ENCODE results near the gene DPP6.

The DPP6 gene

GRCh38 chr7:154914308-154914995 is 862.3 kb downstream of the DPP6 start:
- Histone ChIP-seq H2AFZ (ENCODE audit: low read depth) (no peak overlapping the region), H3K27ac (no peak overlapping the region), H3K9ac (no peak overlapping the region), H3K4me2 (no peak overlapping the region), H4K20me1 (ENCODE audit: insufficient read depth) (no peaks in the 10 kb centered on the region), H3K4me3 (IDR thresholded peaks at IDR 0.05; ENCODE audit: insufficient read depth, low read depth, low read length) (no peak overlapping the region), H3K36me3 (ENCODE audit: insufficient read depth) (no peaks in the 10 kb centered on the region), H3K79me2 (ENCODE audit: insufficient read depth, low read depth) (no peaks in the 10 kb centered on the region), H3K27me3 (ENCODE audit: insufficient read depth, low read depth) (no peaks in the 10 kb centered on the region; the same call in 1 of the 2 replicates), H3K4me1 (ENCODE audit: low read depth, poor library complexity, severe bottlenecking) (no peaks in the 10 kb centered on the region)
- TF ChIP-seq CTCF (conservative IDR thresholded peaks at IDR 0.05; ENCODE audit: low read depth, low read length), result no peak

GRCh38 chr7:154914996-154915380 is 862.8 kb downstream of the DPP6 start:
- H3K9ac ChIP-seq, result no peak overlapping the region
- H3K4me3 ChIP-seq (IDR thresholded peaks at IDR 0.05; ENCODE audit: insufficient read depth, low read depth, low read length), result no peak overlapping the region
- no peak overlapping the region for H3K27ac ChIP-seq
- H3K79me2 ChIP-seq (ENCODE audit: insufficient read depth, low read depth), result no peaks in the 10 kb centered on the region
- no peaks in the 10 kb centered on the region for H4K20me1 ChIP-seq (ENCODE audit: insufficient read depth)
- no peaks in the 10 kb centered on the region; the same call in 1 of the 2 replicates for H3K27me3 ChIP-seq (ENCODE audit: insufficient read depth, low read depth)
- no peak for TF ChIP-seq CTCF (conservative IDR thresholded peaks at IDR 0.05; ENCODE audit: low read depth, low read length)
- H3K4me1 ChIP-seq (ENCODE audit: low read depth, poor library complexity, severe bottlenecking), result no peaks in the 10 kb centered on the region
- no peak overlapping the region for H2AFZ ChIP-seq (ENCODE audit: low read depth)
- no peaks in the 10 kb centered on the region for H3K36me3 ChIP-seq (ENCODE audit: insufficient read depth)
- no peak overlapping the region for H3K4me2 ChIP-seq

GRCh38 chr7:154915600-154915999 is 863.4 kb downstream of the DPP6 start:
- no peak overlapping the region for H2AFZ ChIP-seq (ENCODE audit: low read depth)
- H3K9ac ChIP-seq, result no peak overlapping the region
- H4K20me1 ChIP-seq (ENCODE audit: insufficient read depth), result no peaks in the 10 kb centered on the region
- H3K4me2 ChIP-seq, result no peak overlapping the region
- H3K27ac ChIP-seq, result no peak overlapping the region
- no peak for TF ChIP-seq CTCF (conservative IDR thresholded peaks at IDR 0.05; ENCODE audit: low read depth, low read length)
- no peaks in the 10 kb centered on the region; the same call in 1 of the 2 replicates for H3K27me3 ChIP-seq (ENCODE audit: insufficient read depth, low read depth)
- H3K79me2 ChIP-seq (ENCODE audit: insufficient read depth, low read depth), result no peaks in the 10 kb centered on the region
- no peak overlapping the region for H3K4me3 ChIP-seq (IDR thresholded peaks at IDR 0.05; ENCODE audit: insufficient read depth, low read depth, low read length)
- H3K4me1 ChIP-seq (ENCODE audit: low read depth, poor library complexity, severe bottlenecking), result no peaks in the 10 kb centered on the region
- H3K36me3 ChIP-seq (ENCODE audit: insufficient read depth), result no peaks in the 10 kb centered on the region

- Histone ChIP-seq H3K27ac (no peak overlapping the region), H3K27me3 (ENCODE audit: insufficient read depth, low read depth) (no peaks in the 10 kb centered on the region), H3K4me1 (ENCODE audit: low read depth, poor library complexity, severe bottlenecking) (no peaks in the 10 kb centered on the region), H4K20me1 (ENCODE audit: insufficient read depth) (no peaks in the 10 kb centered on the region), H2AFZ (ENCODE audit: low read depth) (no peak overlapping the region), H3K9ac (no peak overlapping the region), H3K4me3 (IDR thresholded peaks at IDR 0.05; ENCODE audit: insufficient read depth, low read depth, low read length) (no peak overlapping the region), H3K79me2 (ENCODE audit: insufficient read depth, low read depth) (no peaks in the 10 kb centered on the region), H3K4me2 (no peak overlapping the region), H3K36me3 (ENCODE audit: insufficient read depth) (no peaks in the 10 kb centered on the region)
- TF ChIP-seq CTCF (conservative IDR thresholded peaks at IDR 0.05; ENCODE audit: low read depth, low read length), result no peak
Observed at GRCh38 chr7:154916381-154916780, 864.2 kb downstream of the DPP6 start.
